Stimulated activated naive CD8-positive, alpha-beta T cell treated with anti-CD3 and anti-CD28 coated beads, Interleukin-15, Interleukin-2, amounts not matched to agents 100 ng/mL and 50 ng/mL, for 24 hours (primary cell): Measurements from ENCODE around the gene LMO1.

Experiments
- H3K27ac Mint-ChIP-seq: one replicate; pipeline ENCODE4 v1.8.0; 2021; ENCODE audit warnings: mild to moderate bottlenecking, mixed read lengths
- H3K27me3 Mint-ChIP-seq: one replicate; pipeline ENCODE4 v1.8.0; 2021; ENCODE audit warnings: mixed read lengths
- H3K36me3 Mint-ChIP-seq: one replicate; pipeline ENCODE4 v1.8.0; 2021; ENCODE audit warnings: low read depth, mixed read lengths
- H3K4me1 Mint-ChIP-seq: one replicate; pipeline ENCODE4 v1.8.0; 2021; ENCODE audit warnings: low read depth, mixed read lengths
- H3K4me3 Mint-ChIP-seq: one replicate; pipeline ENCODE4 v1.8.0; 2021; ENCODE audit warnings: mild to moderate bottlenecking, mixed read lengths
- H3K9me3 Mint-ChIP-seq: one replicate; pipeline ENCODE4 v1.8.0; 2021; ENCODE audit warnings: mixed read lengths

The LMO1 gene

GRCh38 chr11:8281266-8281665, 17.6 kb upstream of the LMO1 start:
- Mint-ChIP-seq H3K27ac (no peak overlapping the region), H3K27me3 (peaks cover 7% of the 10 kb centered on the region), H3K9me3 (no peaks in the 10 kb centered on the region), H3K4me1 (no peaks in the 10 kb centered on the region), H3K36me3 (no peaks in the 10 kb centered on the region), H3K4me3 (no peak overlapping the region)

- no peak overlapping the region for H3K4me3 Mint-ChIP-seq
- peaks cover 7% of the 10 kb centered on the region for H3K27me3 Mint-ChIP-seq
- H3K27ac Mint-ChIP-seq, result no peak overlapping the region
- no peaks in the 10 kb centered on the region for H3K4me1 Mint-ChIP-seq
- H3K9me3 Mint-ChIP-seq, result peaks cover 4% of the 10 kb centered on the region
- H3K36me3 Mint-ChIP-seq, result no peaks in the 10 kb centered on the region
These were observed 14.0 kb upstream of the LMO1 start for GRCh38 chr11:8277691-8278090.

GRCh38 chr11:8276528-8276927, 12.8 kb upstream of the LMO1 start:
- no peak overlapping the region for H3K4me3 Mint-ChIP-seq
- no peaks in the 10 kb centered on the region for H3K36me3 Mint-ChIP-seq
- no peaks in the 10 kb centered on the region for H3K4me1 Mint-ChIP-seq
- H3K9me3 Mint-ChIP-seq, result peaks cover 4% of the 10 kb centered on the region
- no peak overlapping the region for H3K27ac Mint-ChIP-seq
- H3K27me3 Mint-ChIP-seq, result peaks cover 15% of the 10 kb centered on the region

DNA sequence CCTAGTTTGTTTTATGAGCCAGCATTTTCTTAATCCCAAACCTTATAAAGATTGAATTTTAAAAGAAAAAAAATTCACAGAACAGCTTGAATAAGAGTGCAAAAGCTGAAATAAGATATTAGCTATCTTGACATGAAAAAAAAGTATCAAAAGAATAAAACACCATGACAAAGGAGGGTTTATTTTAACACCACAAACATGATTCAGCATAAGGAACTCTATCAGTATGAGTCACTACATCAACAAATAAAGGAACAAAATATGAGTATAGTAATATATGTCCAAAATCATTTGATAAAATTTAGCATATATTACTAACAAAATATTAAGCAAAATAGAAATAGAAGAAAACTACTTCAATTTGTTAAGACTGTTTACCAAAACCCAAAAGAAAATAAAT, 9.6 kb upstream of the LMO1 start:
- Mint-ChIP-seq H3K36me3 (no peaks in the 10 kb centered on the region), H3K27ac (no peak overlapping the region), H3K4me3 (no peak overlapping the region), H3K9me3 (peaks cover 4% of the 10 kb centered on the region), H3K4me1 (peaks cover 4% of the 10 kb centered on the region), H3K27me3 (peaks cover 42% of the 10 kb centered on the region)

GRCh38 chr11:8271106-8271886, 7.6 kb upstream of the LMO1 start:
- H3K9me3 Mint-ChIP-seq, result peaks cover 4% of the 10 kb centered on the region
- H3K36me3 Mint-ChIP-seq, result no peaks in the 10 kb centered on the region
- no peak overlapping the region for H3K27ac Mint-ChIP-seq
- H3K4me1 Mint-ChIP-seq, result peaks cover 4% of the 10 kb centered on the region
- peaks cover 57% of the 10 kb centered on the region for H3K27me3 Mint-ChIP-seq
- H3K4me3 Mint-ChIP-seq, result no peak overlapping the region

DNA sequence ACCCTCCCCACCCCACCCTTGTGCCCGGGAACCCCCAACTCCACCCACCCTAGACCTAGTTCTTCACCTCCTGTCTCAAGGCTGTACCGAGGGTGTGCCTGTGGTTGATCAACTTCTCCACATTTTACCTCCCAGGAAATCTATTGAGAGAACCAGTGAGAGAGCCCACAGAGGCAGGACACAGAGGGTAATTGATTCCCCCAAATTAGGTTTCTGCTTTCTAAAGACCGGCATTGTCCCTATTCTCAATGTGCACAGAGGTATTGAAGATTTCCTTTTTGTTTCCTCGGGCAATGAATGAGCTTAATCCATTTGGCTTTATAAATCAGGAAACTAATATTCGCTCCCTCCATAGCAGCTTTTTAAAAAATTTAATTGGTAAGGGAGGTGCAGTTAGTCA, 6.0 kb upstream of the LMO1 start:
- Mint-ChIP-seq H3K36me3 (no peaks in the 10 kb centered on the region), H3K4me3 (no peak overlapping the region), H3K27ac (no peak overlapping the region), H3K9me3 (peaks cover 4% of the 10 kb centered on the region), H3K4me1 (peaks cover 4% of the 10 kb centered on the region), H3K27me3 (peaks cover 70% of the 10 kb centered on the region)

DNA sequence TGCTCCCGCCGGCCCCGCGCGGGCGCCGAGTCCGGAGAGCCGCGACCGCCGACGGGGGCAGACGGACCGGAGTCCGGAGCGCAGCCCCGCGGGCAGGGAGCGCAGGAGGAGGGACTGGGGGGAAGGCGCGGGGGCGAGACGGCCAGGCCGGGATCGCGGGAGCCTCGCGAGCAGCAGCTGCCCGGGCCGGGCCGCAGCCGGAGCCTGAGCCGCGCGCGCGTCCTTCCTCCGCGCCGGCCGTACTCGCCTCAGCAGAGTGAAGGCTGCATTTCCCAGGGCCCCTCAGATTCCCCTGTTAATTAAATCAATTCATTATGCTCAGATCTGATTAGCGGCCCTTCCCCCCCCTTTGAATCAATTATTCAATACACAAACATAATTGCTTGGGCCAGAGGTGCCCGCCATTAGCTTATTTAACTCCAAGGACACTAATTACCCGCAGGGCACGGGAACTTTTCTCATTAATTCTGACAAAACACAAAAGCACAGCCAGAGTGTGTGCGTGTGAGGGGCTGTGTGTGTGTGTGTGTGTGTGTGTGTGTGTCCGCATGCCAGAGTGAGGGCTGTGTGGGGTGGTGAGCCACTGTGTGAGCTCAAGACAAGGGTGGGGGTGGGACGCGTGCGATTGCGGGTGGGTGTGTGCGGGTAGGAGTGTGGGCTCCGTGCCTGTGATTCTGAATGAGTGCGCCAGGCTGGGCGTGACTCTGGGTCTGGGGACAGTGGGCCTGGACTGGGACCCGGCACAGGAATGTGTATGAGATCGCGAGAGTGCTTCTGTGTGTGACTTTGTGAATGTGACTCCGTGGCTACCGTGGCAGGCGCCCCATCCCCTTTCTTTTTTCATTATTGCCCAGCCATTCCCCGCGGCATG, 5.1 kb upstream of the LMO1 start:
- no peaks in the 10 kb centered on the region for H3K9me3 Mint-ChIP-seq
- no peaks in the 10 kb centered on the region for H3K36me3 Mint-ChIP-seq
- H3K27me3 Mint-ChIP-seq, result peaks cover 71% of the 10 kb centered on the region
- H3K27ac Mint-ChIP-seq, result no peak overlapping the region
- peak overlapping the region; percentile 48 for H3K4me3 Mint-ChIP-seq
- H3K4me1 Mint-ChIP-seq, result peaks cover 8% of the 10 kb centered on the region

- H3K36me3 Mint-ChIP-seq, result no peaks in the 10 kb centered on the region
- H3K27ac Mint-ChIP-seq, result no peak overlapping the region
- H3K9me3 Mint-ChIP-seq, result no peaks in the 10 kb centered on the region
- H3K4me3 Mint-ChIP-seq, result peak overlapping the region; percentile 30
- H3K4me1 Mint-ChIP-seq, result peaks cover 12% of the 10 kb centered on the region
- peaks cover 76% of the 10 kb centered on the region for H3K27me3 Mint-ChIP-seq
These were observed 4.3 kb upstream of the LMO1 start for GRCh38 chr11:8267831-8268529.

DNA sequence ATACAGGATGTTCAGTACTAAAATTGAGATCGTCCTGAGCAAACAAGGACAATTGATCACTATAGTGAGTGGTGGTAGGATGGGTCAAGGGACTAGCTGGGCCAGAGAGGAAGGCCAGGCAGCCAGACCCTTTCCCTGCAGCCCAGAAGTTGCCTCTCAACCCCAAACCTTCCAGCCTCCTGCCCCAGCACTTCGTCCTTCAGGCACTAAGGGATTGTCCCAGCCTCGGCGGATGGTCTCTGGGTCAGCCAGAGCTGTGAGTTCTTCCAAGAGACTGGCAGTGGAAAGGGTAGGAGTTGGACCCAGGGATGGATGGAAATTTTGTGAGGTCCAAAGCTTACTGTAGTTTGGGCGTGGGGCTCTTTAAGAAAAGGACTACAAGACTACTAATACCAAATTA, 3.6 kb upstream of the LMO1 start:
- H3K27ac Mint-ChIP-seq, result no peak overlapping the region

DNA sequence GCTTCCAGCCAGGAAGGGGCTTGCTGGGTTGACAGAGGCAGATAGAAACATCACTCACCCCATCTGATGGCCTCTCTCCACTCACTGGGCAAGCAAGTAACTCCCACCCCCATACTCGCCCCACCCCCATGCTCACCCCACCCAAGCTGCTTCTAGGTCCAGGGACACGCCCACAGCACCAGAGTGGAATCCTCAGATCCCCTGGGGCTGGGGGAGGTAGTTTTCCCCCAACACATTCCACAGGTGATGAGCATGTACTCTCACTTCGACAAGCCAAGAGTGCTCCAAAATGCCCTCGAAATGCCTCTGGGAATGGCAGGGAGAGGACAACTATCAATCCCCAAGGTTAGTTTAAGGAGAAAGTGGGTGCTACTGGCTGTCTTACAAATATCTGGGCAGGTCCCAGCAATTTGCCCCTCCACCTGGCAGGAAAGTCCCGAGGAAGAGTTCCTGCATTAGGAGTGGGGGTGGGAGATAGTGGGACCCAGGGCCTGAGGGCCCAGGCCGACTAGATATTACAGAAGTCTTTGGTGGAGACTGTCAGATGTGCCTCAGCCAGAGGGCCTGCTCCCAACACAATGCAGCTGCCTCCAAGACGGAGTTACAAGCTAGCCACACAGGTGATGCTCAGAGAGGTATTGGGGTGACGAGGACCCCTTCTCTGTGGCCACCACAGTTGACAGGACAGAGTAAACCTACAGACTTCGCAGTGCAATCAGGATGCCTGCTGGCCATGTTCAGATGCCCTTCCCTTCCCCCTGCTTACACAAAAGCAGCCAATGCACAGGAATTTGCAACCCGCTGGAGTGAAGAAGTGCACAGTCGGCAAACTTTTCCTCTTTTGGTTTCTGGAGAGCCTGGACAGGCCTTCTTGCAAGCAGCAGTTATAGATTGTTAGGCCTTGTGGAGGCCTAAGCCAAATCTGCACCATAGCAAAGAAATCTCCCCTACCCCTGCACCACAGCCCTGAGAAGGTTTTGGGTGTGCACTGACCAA, 2.9 kb upstream of the LMO1 start:
- Mint-ChIP-seq H3K36me3 (no peaks in the 10 kb centered on the region), H3K27ac (no peak overlapping the region), H3K4me1 (peaks cover 12% of the 10 kb centered on the region), H3K4me3 (no peak overlapping the region), H3K9me3 (no peaks in the 10 kb centered on the region), H3K27me3 (peaks cover 79% of the 10 kb centered on the region)

More for the DNA sequence above, 3.6 kb upstream of the LMO1 start:
- Mint-ChIP-seq H3K4me1 (peaks cover 12% of the 10 kb centered on the region), H3K36me3 (no peaks in the 10 kb centered on the region), H3K27me3 (peaks cover 78% of the 10 kb centered on the region), H3K9me3 (no peaks in the 10 kb centered on the region), H3K4me3 (peak overlapping the region; percentile 23)

GRCh38 chr11:8265681-8266241, 2.1 kb upstream of the LMO1 start:
- no peak overlapping the region for H3K4me3 Mint-ChIP-seq
- H3K4me1 Mint-ChIP-seq, result peaks cover 12% of the 10 kb centered on the region
- H3K36me3 Mint-ChIP-seq, result no peaks in the 10 kb centered on the region
- H3K27me3 Mint-ChIP-seq, result peaks cover 81% of the 10 kb centered on the region
- H3K9me3 Mint-ChIP-seq, result no peaks in the 10 kb centered on the region
- H3K27ac Mint-ChIP-seq, result no peak overlapping the region

GRCh38 chr11:8263109-8263768, 439 bp downstream of the LMO1 start:
- Mint-ChIP-seq H3K27ac (no peak overlapping the region), H3K36me3 (no peaks in the 10 kb centered on the region), H3K27me3 (peaks cover 70% of the 10 kb centered on the region), H3K9me3 (no peaks in the 10 kb centered on the region), H3K4me1 (peaks cover 8% of the 10 kb centered on the region), H3K4me3 (peak overlapping the region; percentile 74)

DNA sequence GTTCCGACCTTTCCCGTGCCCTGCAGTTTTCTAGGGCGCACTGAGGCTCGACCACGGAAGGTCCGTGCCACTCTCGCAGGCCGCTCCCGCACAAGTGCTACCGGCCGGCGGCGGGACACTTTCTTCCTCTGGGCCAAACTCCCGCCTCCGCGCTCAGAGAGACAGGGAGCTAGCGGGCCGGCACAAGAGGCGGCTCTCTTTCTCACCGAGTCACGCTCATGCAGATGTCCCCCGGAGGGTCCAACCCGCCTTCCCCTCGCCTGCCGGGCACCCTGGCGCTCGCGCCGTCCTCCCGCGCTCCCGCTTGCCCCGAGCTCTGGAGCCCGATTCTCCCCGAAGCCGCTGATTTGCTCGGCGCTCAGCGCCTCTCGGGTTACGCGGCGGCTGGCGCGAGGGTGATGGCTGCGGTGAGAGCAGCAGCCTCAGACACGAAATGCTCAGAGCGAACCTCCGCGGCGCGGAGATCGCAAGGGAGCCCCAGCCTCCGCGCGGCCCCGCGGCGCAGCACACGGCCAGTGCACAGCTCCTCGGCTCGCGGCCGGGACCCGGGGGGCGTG, 1.0 kb downstream of the LMO1 start:
- H3K27ac Mint-ChIP-seq, result no peak overlapping the region
- H3K36me3 Mint-ChIP-seq, result no peaks in the 10 kb centered on the region
- H3K4me1 Mint-ChIP-seq, result peaks cover 8% of the 10 kb centered on the region
- H3K27me3 Mint-ChIP-seq, result peaks cover 69% of the 10 kb centered on the region
- peak overlapping the region; percentile 41 for H3K4me3 Mint-ChIP-seq
- no peaks in the 10 kb centered on the region for H3K9me3 Mint-ChIP-seq
